DND-41 (cell line): Measurements from ENCODE around the gene RNU1-4.
"Not testable (repeated sequence)": the region's sequence is repeated elsewhere in the genome, so short reads cannot be mapped to it uniquely, and the experiment has no call there.

Experiments
- ATAC-seq: fragments of 200-7000 bp; cut with Tn5 transposase; 3 replicates; pipeline ENCODE4 v1.9.1; 2021; ENCODE audit warnings: low read depth; ENCODE audit not compliant: insufficient read depth
- DNase-seq: peaks from one replicate; pipeline ENCODE4 v3.0.0-alpha.2; 2020
- H2AFZ ChIP-seq: 2 replicates; pipeline ENCODE4 v1.6.0; 2012; ENCODE audit warnings: low read depth, low read length
- H3K27ac ChIP-seq: 2 replicates; pipeline ENCODE4 v1.5.1; 2012; ENCODE audit warnings: low read length, inconsistent platforms
- H3K27me3 ChIP-seq: fragments of 200-600 bp; sonication (generic); 2 replicates; pipeline ENCODE4 v1.6.0; 2012; ENCODE audit warnings: low read length, mild to moderate bottlenecking, inconsistent platforms; ENCODE audit not compliant: insufficient read depth, poor library complexity
- H3K36me3 ChIP-seq: 2 replicates; pipeline ENCODE4 v1.5.1; 2012; ENCODE audit warnings: low read length, inconsistent platforms; ENCODE audit not compliant: insufficient read depth
- H3K4me1 ChIP-seq: 2 replicates; pipeline ENCODE4 v1.5.1; 2012; ENCODE audit warnings: mild to moderate bottlenecking, low read length; ENCODE audit not compliant: insufficient read depth
- H3K4me2 ChIP-seq: 2 replicates; pipeline ENCODE4 v1.6.0; 2012; ENCODE audit warnings: mild to moderate bottlenecking, moderate library complexity, low read length, inconsistent platforms; ENCODE audit not compliant: insufficient read depth
- H3K4me3 ChIP-seq, 2 experiments: fragments of 200-600 bp in 1 of 2; shearing (Covaris generic) in 1 of 2; 2 replicates each; pipeline ENCODE4 v1.5.1; 2012 to 2016; ENCODE audit warnings: inconsistent platforms in 2 of 2, low read length in 2 of 2, mild to moderate bottlenecking in 2 of 2, low read depth in 1 of 2, moderate library complexity in 1 of 2
- H3K79me2 ChIP-seq: 2 replicates; pipeline ENCODE4 v1.6.0; 2012; ENCODE audit warnings: low read length, inconsistent platforms; ENCODE audit not compliant: insufficient read depth
- H3K9ac ChIP-seq: 2 replicates; pipeline ENCODE4 v1.6.0; 2012; ENCODE audit warnings: low read depth, mild to moderate bottlenecking, inconsistent platforms, low read length, moderate library complexity
- H3K9me3 ChIP-seq: 2 replicates; pipeline ENCODE4 v1.5.1; 2012; ENCODE audit warnings: low read length, moderate library complexity, mild to moderate bottlenecking, inconsistent platforms; ENCODE audit not compliant: insufficient read depth, severe bottlenecking
- H4K20me1 ChIP-seq: 2 replicates; pipeline ENCODE4 v1.6.0; 2012; ENCODE audit warnings: low read length; ENCODE audit not compliant: insufficient read depth

Gene RNU1-4

DNA sequence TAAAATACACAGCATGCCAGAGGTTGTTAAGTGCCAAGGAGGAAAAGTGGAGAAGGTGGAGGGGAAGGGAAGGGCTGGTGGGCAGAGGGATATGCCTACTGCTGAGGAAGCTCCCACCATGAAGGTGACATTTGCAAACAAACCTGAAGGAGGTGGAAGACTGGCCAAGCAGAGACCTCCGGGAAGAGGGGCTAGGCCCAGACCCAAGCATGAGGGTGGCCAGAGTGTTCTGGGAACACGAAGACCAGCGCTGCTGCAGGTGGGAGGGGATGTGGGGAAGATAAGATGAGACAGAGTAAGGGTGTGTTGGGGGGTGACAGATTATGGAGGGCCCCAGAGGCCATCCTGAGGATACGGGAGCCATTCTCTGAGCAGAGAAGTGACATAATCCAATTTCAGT is 37.5 kb downstream of the RNU1-4 start:
- not testable (repeated sequence) for H3K27ac ChIP-seq, H4K20me1 ChIP-seq, H3K9me3 ChIP-seq, H3K4me1 ChIP-seq, H3K79me2 ChIP-seq, H3K4me3 ChIP-seq, H3K27me3 ChIP-seq, ATAC-seq, H3K4me2 ChIP-seq, H2AFZ ChIP-seq, H3K9ac ChIP-seq, DNase-seq, H3K36me3 ChIP-seq

DNA sequence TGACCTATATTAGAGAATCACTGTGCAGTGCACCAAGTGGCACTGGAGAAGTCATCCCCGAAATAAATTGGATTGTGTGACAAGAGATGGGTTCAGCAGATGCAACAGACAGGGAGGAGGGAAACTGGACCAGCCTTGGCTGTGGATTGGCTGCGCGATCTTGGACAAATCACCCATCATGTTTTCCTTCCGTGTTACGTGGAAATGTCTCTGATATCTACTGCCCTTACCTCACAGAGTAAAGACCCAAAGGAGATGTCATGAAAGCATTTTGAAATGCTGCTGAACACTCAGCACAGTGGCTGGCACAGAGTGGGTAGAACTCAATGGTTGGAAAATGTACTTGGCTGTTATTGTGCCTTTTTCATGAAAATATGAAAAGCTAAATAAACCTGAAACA is 39.2 kb downstream of the RNU1-4 start:
- H3K27ac ChIP-seq, H3K36me3 ChIP-seq, DNase-seq, H2AFZ ChIP-seq, H4K20me1 ChIP-seq, H3K79me2 ChIP-seq, ATAC-seq, H3K4me1 ChIP-seq, H3K4me3 ChIP-seq, H3K9ac ChIP-seq, H3K9me3 ChIP-seq, H3K27me3 ChIP-seq, H3K4me2 ChIP-seq: not testable (repeated sequence)

DNA sequence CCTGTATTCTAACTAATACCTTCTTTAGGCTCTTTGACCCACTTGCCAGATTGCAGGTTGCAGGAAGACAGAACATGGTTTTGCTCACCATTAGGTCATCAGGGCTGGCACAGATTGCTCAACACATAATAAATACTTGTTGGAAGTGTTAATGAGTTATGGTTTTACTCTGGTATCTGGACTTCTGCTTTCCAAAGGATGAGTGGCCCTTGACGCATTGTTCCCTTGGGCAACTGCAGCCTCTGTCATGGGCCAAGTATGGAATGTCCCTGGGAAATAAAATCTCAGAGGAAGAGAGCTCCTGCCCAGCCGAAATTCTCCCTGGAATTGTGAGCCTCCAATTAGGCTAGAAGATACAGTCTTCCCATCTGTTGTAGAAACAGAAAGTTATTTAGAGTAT is 40.7 kb downstream of the RNU1-4 start:
- ATAC-seq, H3K9me3 ChIP-seq, H2AFZ ChIP-seq, H3K27ac ChIP-seq, H3K4me3 ChIP-seq, H3K9ac ChIP-seq, H3K4me2 ChIP-seq, H3K27me3 ChIP-seq, H3K79me2 ChIP-seq, DNase-seq, H4K20me1 ChIP-seq, H3K4me1 ChIP-seq, H3K36me3 ChIP-seq: not testable (repeated sequence)

DNA sequence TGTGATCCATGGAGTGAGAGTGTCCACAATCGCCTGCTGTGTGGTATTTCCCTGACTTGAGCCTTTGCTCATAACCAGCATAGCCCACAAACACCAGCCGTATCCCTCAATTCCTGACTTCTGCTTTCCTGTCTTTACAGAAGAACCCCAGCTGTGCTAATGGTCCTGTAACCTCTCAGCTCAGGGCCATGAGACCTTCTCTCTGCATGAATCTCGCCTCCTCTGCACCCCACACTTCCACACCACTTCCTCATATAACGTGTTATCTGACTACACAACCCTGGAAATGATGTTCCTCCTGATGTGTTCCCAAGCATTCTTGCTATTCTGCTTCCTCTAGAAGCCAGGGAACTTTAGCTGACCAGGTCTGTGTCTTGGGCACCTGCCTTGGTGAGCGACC is 41.3 kb downstream of the RNU1-4 start:
- DNase-seq, result not testable (repeated sequence)

DNA sequence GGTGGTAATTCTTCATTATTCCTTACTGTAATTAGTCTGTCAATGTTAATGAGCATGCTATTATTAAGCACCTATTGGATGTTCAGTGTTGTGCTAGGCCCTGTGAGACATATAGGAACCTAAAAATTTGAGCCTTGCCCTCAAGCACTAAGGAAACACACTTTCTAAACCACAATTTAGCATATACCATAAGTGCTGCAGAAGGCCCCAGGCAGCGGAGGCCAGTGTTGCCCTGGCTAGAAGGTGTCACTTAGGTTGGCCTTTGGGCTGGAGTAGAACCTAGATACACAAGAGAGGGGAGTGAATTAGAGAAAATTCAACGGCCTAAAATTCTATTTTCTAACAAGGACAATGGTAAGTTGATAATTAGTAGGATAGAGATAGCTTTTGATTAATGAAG is 44.6 kb downstream of the RNU1-4 start:
- not testable (repeated sequence) for ATAC-seq, H3K36me3 ChIP-seq, H3K4me1 ChIP-seq, DNase-seq, H3K27me3 ChIP-seq, H4K20me1 ChIP-seq, H2AFZ ChIP-seq, H3K27ac ChIP-seq, H3K9me3 ChIP-seq, H3K79me2 ChIP-seq, H3K4me2 ChIP-seq, H3K4me3 ChIP-seq, H3K9ac ChIP-seq

More for the DNA sequence above, 41.3 kb downstream of the RNU1-4 start:
- H4K20me1 ChIP-seq, H3K27me3 ChIP-seq, H3K4me2 ChIP-seq, ATAC-seq, H3K4me3 ChIP-seq, H3K9me3 ChIP-seq, H3K36me3 ChIP-seq, H2AFZ ChIP-seq, H3K27ac ChIP-seq, H3K9ac ChIP-seq, H3K79me2 ChIP-seq, H3K4me1 ChIP-seq: not testable (repeated sequence)

DNA sequence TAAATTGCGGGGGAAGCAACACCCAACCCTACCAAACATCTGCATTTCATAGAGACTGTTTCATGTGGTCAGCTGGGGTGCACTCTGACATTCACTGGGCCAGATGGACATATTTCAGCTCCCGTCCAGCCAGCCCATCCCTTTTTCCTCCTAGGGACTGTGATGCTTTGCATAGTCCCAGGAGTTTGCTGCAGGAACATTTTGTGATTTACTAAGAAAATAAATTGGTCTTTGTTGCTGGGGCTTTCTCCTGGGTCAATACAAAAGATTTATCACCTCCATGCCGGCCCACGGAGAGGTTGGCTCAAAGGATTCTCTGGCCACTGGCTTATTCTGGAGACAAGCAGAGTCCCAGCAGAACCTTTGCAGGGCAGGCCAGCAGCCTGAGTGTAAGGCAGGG is 46.0 kb downstream of the RNU1-4 start:
- H3K4me3 ChIP-seq, H3K9ac ChIP-seq, H4K20me1 ChIP-seq, H3K27ac ChIP-seq, H3K9me3 ChIP-seq, H2AFZ ChIP-seq, H3K4me2 ChIP-seq, H3K27me3 ChIP-seq, DNase-seq, ATAC-seq, H3K4me1 ChIP-seq, H3K36me3 ChIP-seq, H3K79me2 ChIP-seq: not testable (repeated sequence)

DNA sequence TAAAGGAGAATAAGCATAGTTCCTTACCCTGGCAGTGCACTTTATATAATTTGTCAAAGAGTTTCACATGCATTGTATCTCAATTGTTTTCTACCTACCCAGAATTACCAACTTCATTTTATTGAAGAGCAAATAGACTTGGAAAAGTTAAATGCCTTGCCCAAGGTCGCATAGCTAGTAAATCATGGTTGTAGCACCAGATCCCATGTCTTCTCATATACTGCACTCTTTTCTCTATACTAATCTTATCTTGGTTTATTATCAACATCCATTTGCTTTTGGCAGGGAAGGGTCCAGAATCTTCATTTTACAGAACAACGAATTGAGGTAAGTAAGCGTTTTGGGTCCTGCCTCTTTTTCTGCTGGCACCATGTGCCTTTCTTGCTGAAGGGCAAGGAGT is 46.9 kb downstream of the RNU1-4 start:
- not testable (repeated sequence) for H3K27ac ChIP-seq, DNase-seq, H3K9ac ChIP-seq, H3K4me2 ChIP-seq, H2AFZ ChIP-seq, H3K4me1 ChIP-seq, H3K27me3 ChIP-seq, ATAC-seq, H4K20me1 ChIP-seq, H3K9me3 ChIP-seq, H3K79me2 ChIP-seq, H3K36me3 ChIP-seq, H3K4me3 ChIP-seq

DNA sequence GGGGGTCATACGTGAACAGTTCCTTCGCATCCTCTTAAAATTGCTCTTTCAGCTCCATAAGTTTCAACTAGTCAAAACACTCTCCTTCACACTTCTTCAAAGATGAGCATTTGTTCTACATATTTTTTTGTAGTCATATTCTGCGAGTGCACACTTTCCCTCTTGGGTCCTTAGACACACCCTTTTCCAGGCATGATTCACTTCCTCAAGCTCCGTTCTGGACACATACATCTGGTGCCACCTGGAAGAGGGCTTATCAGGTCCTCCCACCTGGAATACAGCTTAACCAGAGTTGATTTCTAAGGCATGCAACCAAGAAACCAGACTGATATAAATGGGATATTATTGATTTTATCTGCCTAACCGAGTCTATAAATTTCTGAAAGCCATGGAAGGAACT is 47.4 kb downstream of the RNU1-4 start:
- H3K4me1 ChIP-seq, H3K36me3 ChIP-seq, H2AFZ ChIP-seq, H3K27me3 ChIP-seq, DNase-seq, H3K4me3 ChIP-seq, H3K27ac ChIP-seq, ATAC-seq, H3K9ac ChIP-seq, H4K20me1 ChIP-seq, H3K79me2 ChIP-seq, H3K9me3 ChIP-seq, H3K4me2 ChIP-seq: not testable (repeated sequence)
